Osteocyte (in vitro differentiated cells): Measurements from ENCODE around the gene MYMK. TPM values are rescaled to one million over a fixed set of nuclear protein-coding genes. Genes with fewer than 3 reads are reported as not detected.

Experiments used
- DNase-seq: peaks from one replicate; pipeline ENCODE4 v3.0.0; 2021; ENCODE audit warnings: mixed read lengths; ENCODE audit not compliant: unreplicated experiment; ENCODE audit errors: extremely low spot score
- H3K27ac Mint-ChIP-seq: one replicate; pipeline ENCODE4 v1.8.0; 2021; ENCODE audit warnings: mild to moderate bottlenecking, mixed read lengths; ENCODE audit not compliant: unreplicated experiment
- H3K27me3 Mint-ChIP-seq: one replicate; pipeline ENCODE4 v1.8.0; 2021; ENCODE audit warnings: mixed read lengths; ENCODE audit not compliant: unreplicated experiment
- H3K36me3 Mint-ChIP-seq: one replicate; pipeline ENCODE4 v1.8.0; 2021; ENCODE audit warnings: mixed read lengths; ENCODE audit not compliant: unreplicated experiment
- H3K4me1 Mint-ChIP-seq: one replicate; pipeline ENCODE4 v1.8.0; 2021; ENCODE audit warnings: mixed read lengths; ENCODE audit not compliant: unreplicated experiment
- H3K4me3 Mint-ChIP-seq: one replicate; pipeline ENCODE4 v1.8.0; 2021; ENCODE audit warnings: mild to moderate bottlenecking, moderate library complexity, mixed read lengths; ENCODE audit not compliant: unreplicated experiment
- H3K9me3 Mint-ChIP-seq: one replicate; pipeline ENCODE4 v1.8.0; 2021; ENCODE audit warnings: mixed read lengths; ENCODE audit not compliant: unreplicated experiment
- total RNA-seq: library from RNA; stranded (reverse); gene quantifications from 2 replicates; pipeline ENCODE4 v1.2.1, GENCODE V29; 2021
- TF ChIP-seq, protein P1 (sequence below): fragments of 200-600 bp; sonication (generic); IDR thresholded peaks from 2 replicates; pipeline ENCODE4 v1.5.0; 2021; ENCODE audit warnings: antibody characterized with exemption, mild to moderate bottlenecking, moderate library complexity

Gene MYMK
- total RNA-seq, 1 donor from 2014 or later, result not detected

DNA sequence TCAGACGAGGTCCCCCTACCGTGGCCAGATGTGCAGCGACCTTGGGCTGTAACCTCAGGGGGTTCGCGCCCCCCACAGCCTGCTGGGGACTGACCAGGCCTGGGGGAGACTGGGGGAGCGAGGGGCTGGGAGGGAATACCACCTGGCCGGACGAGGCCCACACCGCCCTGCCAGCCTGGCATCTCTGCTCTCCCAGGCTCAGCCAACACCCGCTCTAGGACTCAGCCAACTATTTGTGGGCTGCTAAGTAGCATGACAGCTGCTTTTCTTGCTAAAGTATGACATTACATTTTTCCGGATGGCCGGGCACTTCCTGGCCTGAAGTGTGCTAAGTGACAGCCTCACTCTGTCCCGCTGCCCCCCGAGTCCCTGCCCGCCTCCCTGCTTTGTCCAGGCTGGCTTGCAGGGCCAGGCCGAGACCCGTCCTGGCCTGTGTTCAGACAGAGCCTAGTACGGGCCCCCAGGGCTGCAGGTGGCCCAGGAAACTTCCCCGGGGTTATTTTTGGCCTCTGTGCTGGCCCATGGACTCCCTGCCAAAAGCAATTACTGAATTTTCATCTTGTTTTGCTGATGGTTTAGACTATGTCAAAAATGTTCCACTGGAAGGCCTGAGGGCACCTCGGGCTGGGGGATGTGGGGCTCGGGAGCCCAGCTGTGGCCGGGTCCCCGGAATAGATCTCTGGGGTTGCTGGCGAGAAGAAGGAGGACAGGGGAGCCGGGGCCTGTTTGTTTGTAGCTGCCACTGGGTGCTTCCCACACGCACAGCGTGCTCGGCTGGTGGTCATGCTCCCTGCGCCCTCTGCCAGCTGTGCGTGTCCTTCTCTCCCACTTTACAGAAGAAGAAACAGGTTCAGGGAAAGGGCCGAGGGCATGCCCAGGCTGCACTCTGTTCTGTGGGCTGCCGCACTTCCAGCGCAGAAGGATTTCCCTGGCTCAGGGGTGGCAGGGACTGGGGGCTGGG lies 32.4 kb downstream of the MYMK start:
- Mint-ChIP-seq H3K27me3 (peaks cover 6% of the 10 kb centered on the region), H3K27ac (peak overlapping the region; percentile 89), H3K36me3 (no peaks in the 10 kb centered on the region), H3K4me1 (peaks cover 47% of the 10 kb centered on the region), H3K4me3 (peak overlapping the region; percentile 14), H3K9me3 (no peaks in the 10 kb centered on the region)
- no peak for DNase-seq
- TF ChIP-seq, protein P1, sequence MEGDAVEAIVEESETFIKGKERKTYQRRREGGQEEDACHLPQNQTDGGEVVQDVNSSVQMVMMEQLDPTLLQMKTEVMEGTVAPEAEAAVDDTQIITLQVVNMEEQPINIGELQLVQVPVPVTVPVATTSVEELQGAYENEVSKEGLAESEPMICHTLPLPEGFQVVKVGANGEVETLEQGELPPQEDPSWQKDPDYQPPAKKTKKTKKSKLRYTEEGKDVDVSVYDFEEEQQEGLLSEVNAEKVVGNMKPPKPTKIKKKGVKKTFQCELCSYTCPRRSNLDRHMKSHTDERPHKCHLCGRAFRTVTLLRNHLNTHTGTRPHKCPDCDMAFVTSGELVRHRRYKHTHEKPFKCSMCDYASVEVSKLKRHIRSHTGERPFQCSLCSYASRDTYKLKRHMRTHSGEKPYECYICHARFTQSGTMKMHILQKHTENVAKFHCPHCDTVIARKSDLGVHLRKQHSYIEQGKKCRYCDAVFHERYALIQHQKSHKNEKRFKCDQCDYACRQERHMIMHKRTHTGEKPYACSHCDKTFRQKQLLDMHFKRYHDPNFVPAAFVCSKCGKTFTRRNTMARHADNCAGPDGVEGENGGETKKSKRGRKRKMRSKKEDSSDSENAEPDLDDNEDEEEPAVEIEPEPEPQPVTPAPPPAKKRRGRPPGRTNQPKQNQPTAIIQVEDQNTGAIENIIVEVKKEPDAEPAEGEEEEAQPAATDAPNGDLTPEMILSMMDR, result no peak

DNA sequence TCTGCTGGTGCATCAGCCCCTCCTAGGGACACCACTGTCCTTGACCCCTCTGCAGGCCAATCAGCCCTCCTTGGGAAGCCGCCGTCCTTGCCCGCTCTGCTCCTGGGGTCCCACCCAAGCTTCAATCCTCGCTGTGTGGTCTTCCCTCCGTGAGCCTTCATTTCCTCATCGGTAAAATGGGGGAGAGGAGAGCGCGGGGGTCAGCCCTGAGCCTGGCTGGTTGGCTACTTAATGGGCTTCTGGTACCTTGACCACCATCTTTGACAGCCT lies 33.2 kb downstream of the MYMK start:
- H3K9me3 Mint-ChIP-seq, result no peaks in the 10 kb centered on the region
- peak overlapping the region; percentile 89 for H3K27ac Mint-ChIP-seq
- DNase-seq, result no peak
- TF ChIP-seq, protein P1, result no peak
- no peaks in the 10 kb centered on the region for H3K36me3 Mint-ChIP-seq
- H3K4me1 Mint-ChIP-seq, result peaks cover 47% of the 10 kb centered on the region
- peaks cover 2% of the 10 kb centered on the region for H3K27me3 Mint-ChIP-seq
- no peak overlapping the region for H3K4me3 Mint-ChIP-seq

DNA sequence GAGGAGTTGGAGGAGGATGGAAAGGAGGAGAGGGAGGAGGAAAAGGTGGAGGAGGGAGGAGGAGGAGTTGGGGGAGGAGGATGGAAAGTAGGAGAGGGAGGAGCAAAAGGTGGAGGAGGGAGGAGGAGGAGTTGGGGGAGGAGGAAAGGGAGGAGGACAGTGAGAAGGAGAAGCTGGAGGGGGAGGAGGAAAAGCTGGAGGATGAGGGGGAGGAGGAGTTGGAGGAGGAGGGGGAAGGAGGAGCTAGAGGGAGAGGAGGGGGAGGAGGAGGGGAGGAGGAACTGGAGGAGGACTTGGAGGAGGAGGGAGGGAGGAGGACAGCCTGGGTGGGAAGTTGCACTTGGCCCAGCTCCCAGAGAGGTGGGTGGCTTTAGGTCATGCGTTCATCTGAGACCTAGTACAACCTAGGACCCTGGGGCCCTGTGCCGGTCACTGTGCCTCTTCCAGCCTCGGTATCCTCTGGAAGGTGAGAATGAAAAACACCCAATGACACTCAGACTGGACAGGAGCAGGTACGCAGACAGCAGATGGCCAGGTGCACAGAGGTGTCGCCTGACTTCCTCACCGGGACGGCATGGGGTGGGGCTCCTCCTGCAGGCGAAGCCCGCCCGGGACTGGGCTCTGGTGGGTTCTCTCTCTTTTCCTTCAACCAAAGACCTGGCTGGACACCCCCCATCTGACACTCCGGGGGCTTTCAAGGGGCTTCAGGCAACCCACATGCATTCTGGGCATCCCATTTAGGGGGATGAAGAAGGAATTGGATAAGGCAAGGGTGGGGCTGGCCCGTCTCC lies 33.7 kb downstream of the MYMK start:
- no peaks in the 10 kb centered on the region for H3K36me3 Mint-ChIP-seq
- TF ChIP-seq, protein P1, result no peak
- H3K27me3 Mint-ChIP-seq, result no peaks in the 10 kb centered on the region
- no peak for DNase-seq
- H3K4me3 Mint-ChIP-seq, result no peak overlapping the region
- H3K27ac Mint-ChIP-seq, result peak overlapping the region; percentile 89
- H3K4me1 Mint-ChIP-seq, result peaks cover 50% of the 10 kb centered on the region
- H3K9me3 Mint-ChIP-seq, result no peaks in the 10 kb centered on the region

DNA sequence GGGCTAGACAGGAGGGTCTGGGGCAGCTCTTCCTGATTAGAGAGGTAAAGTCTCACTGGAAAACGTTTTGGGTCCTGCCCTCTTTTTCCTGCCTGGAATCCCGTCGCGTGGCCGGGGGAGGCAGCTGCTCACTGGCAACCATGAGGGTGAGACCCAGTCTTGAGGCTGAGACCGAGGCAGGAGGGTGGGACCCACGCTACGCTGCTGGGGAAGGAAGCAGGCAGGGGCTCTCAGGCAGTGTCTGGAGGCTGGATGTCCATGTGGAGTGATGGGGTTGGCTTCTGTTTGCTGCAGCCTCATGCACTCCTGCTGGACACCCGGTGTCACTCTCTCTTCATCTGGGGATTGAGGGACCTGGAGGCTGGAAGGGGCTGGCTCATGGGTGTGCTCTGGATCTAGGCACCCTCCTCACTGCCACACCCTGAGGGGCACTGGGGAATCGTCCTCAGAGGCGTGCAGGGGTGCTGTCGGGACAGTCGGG lies 34.5 kb downstream of the MYMK start:
- H3K36me3 Mint-ChIP-seq, result no peaks in the 10 kb centered on the region
- H3K4me3 Mint-ChIP-seq, result no peak overlapping the region
- TF ChIP-seq, protein P1, result no peak
- no peaks in the 10 kb centered on the region for H3K27me3 Mint-ChIP-seq
- no peaks in the 10 kb centered on the region for H3K9me3 Mint-ChIP-seq
- H3K27ac Mint-ChIP-seq, result no peak overlapping the region
- DNase-seq, result no peak
- peaks cover 50% of the 10 kb centered on the region for H3K4me1 Mint-ChIP-seq
